Chondrocyte (in vitro differentiated cells): ENCODE results near the gene VASP. TPM values are rescaled to one million over a fixed set of nuclear protein-coding genes. Genes with fewer than 3 reads are reported as not detected.
"Not testable (repeated sequence)": the region's sequence is repeated elsewhere in the genome, so short reads cannot be mapped to it uniquely, and the experiment has no call there.

ENCODE experiments used
- DNase-seq: peaks from one replicate; pipeline ENCODE4 v3.0.0; 2021; ENCODE audit warnings: mixed read lengths, low spot score
- H3K27ac Mint-ChIP-seq: one replicate; pipeline ENCODE4 v1.8.0; 2021; ENCODE audit warnings: mild to moderate bottlenecking, moderate library complexity, mixed read lengths; ENCODE audit not compliant: unreplicated experiment
- H3K27me3 Mint-ChIP-seq: 2 replicates; pipeline ENCODE4 v1.8.0; 2021; ENCODE audit warnings: low read depth, mixed read lengths
- H3K36me3 Mint-ChIP-seq: 2 replicates; pipeline ENCODE4 v1.8.0; 2021; ENCODE audit warnings: low read depth, mixed read lengths
- H3K4me1 Mint-ChIP-seq: 2 replicates; pipeline ENCODE4 v1.8.0; 2021; ENCODE audit warnings: low read depth, mild to moderate bottlenecking, mixed read lengths
- H3K4me3 Mint-ChIP-seq: one replicate; pipeline ENCODE4 v1.8.0; 2021; ENCODE audit warnings: mild to moderate bottlenecking, moderate library complexity, mixed read lengths; ENCODE audit not compliant: unreplicated experiment
- H3K9me3 Mint-ChIP-seq: 2 replicates; pipeline ENCODE4 v1.8.0; 2021; ENCODE audit warnings: low read depth, mixed read lengths
- total RNA-seq: library from RNA; stranded (reverse); gene quantifications from 3 replicates; pipeline ENCODE4 v1.2.1, GENCODE V29; 2021
- TF ChIP-seq, protein P1 (sequence below): fragments of 200-600 bp; sonication (generic); IDR thresholded peaks from 2 replicates; pipeline ENCODE4 v1.5.0; 2021; ENCODE audit warnings: antibody characterized with exemption, mild to moderate bottlenecking, moderate library complexity

Gene VASP
- total RNA-seq, 1 donor from 2014 or later = 142 TPM

DNA sequence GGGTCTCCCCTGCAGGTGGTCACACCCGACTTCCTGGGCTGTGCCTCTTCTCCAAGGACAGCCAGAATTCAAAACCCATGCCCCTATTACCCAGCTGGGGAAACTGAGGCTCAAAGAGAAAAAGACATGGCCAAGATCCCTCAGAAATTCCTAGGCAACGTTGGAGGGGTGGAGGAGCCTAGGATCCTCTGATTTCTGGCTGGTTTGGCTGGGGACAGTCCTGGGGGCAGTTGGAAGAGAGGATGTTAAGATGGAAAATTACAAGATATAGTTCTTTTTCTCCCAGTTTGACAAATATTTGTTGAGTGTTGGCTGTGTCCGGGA is 2.4 kb downstream of the VASP start:
- TF ChIP-seq, protein P1, sequence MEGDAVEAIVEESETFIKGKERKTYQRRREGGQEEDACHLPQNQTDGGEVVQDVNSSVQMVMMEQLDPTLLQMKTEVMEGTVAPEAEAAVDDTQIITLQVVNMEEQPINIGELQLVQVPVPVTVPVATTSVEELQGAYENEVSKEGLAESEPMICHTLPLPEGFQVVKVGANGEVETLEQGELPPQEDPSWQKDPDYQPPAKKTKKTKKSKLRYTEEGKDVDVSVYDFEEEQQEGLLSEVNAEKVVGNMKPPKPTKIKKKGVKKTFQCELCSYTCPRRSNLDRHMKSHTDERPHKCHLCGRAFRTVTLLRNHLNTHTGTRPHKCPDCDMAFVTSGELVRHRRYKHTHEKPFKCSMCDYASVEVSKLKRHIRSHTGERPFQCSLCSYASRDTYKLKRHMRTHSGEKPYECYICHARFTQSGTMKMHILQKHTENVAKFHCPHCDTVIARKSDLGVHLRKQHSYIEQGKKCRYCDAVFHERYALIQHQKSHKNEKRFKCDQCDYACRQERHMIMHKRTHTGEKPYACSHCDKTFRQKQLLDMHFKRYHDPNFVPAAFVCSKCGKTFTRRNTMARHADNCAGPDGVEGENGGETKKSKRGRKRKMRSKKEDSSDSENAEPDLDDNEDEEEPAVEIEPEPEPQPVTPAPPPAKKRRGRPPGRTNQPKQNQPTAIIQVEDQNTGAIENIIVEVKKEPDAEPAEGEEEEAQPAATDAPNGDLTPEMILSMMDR = no peak
- H3K27me3 Mint-ChIP-seq = no peaks in the 10 kb centered on the region
- peaks cover 61% of the 10 kb centered on the region for H3K4me1 Mint-ChIP-seq
- no peaks in the 10 kb centered on the region for H3K9me3 Mint-ChIP-seq
- H3K4me3 Mint-ChIP-seq = peak overlapping the region; percentile 96
- peaks cover 2% of the 10 kb centered on the region for H3K36me3 Mint-ChIP-seq
- H3K27ac Mint-ChIP-seq = peak overlapping the region; percentile 68
- no peak for DNase-seq

DNA sequence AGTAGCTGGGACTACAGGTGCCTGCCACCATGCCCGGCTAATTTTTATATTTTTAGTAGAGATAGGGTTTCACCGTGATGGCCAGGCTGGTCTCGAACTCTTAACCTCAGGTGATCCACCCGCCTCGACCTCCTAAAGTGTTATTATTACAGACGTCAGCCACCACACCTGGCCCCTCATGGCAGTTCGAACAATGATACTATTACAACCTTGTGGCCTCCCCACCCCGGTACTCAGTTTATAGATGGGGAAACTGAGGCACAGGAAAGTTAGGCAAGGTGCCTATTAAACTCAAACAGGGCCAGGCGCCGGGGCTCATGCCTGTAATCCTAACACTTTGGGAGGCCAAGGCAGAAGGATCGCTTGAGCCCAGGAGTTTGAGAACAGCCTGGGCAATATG is 3.1 kb downstream of the VASP start:
- not testable (repeated sequence) for H3K27me3 Mint-ChIP-seq, H3K36me3 Mint-ChIP-seq, DNase-seq, H3K9me3 Mint-ChIP-seq
- peak overlapping the region; percentile 96 for H3K4me3 Mint-ChIP-seq
- peaks cover 60% of the 10 kb centered on the region for H3K4me1 Mint-ChIP-seq
- peak overlapping the region; percentile 70 for H3K27ac Mint-ChIP-seq

DNA sequence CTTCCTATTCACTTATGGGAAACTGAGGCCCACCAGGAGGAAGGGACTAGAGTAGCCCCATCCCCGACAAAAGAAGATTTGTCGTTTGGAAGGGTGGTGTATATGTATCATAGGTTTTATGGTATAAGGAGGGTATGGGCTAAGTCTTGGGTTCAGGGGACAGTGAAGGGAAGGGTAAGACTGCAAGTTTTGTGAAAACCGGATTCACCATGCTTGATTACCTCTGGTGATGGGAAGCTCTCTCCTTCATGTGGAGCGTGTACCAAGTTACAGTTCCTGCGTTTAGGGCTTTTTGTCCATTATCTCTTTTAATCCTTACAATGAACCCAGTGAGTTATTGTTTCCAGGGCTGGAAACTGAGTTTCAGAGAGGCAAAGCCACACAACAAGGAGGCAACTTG is 3.8 kb downstream of the VASP start:
- peaks cover 2% of the 10 kb centered on the region for H3K36me3 Mint-ChIP-seq
- peak overlapping the region; percentile 70 for H3K27ac Mint-ChIP-seq
- no peaks in the 10 kb centered on the region for H3K27me3 Mint-ChIP-seq
- no peak for DNase-seq
- H3K4me1 Mint-ChIP-seq = peaks cover 56% of the 10 kb centered on the region
- no peaks in the 10 kb centered on the region for H3K9me3 Mint-ChIP-seq
- TF ChIP-seq, protein P1 = no peak
- no peak overlapping the region for H3K4me3 Mint-ChIP-seq

DNA sequence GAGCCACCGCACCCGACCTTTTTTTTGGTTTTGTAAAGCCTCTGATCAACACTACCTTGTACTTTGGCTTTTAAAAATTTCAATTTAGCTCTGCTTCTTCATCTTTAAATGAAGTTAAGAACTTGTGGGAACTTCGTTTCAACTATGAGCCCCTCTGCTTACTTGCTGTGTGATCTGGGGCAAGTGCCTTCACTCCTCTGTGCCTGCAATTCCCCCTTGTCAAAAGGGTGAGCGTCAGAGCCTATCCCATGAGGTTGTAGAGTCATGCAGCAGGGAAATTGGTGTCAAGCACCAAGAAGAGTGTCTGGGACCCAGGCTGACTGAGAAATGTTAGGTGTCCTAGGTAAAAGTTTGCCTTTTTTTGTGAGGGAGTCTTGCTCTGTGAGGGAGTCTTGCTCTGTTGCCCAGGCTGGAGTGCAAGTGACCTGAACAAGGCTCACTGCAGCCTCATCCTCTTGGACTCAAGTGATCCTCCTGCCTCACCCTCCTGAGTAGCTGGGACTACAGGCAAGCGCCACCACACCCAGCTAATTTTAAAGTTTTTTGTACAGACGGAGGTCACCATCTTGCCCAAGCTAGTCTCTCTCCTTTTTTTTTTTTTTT is 5.7 kb downstream of the VASP start:
- Mint-ChIP-seq H3K4me3 (no peak overlapping the region), H3K27ac (peak overlapping the region; percentile 57)

DNA sequence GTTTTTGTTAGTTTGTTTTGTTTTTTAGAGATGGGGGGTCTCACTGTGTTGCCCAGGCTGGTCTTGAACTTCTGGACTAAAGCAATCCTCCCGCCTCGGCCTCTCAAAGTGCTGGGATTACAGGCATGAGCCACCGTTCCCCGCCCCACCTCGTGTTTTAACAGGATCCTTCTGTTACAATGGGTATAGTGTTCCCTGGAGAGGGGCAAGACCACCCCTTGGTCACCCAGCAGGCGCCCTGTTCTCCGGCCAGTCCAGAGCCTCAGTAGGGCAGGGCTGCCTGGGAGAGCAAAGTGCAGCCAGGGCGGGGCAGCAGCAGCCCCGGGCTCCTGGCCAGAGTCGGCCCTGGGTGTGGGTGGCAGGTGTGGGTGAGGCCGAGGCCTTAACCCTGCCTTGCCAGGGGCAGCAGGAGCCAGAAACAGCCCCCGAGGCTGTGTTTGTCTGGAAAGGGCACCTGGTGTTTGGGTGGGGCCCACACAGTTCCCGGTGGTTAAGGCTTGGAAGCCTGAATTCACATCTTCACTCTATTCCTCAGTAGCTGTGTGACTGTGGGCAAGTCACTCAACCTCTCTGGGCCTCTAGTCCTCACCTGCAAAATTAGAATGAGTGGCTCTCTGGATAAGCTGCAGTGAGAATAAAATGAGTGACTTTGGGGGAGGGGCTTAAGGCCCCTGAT is 7.2 kb downstream of the VASP start:
- H3K4me1 Mint-ChIP-seq = peaks cover 46% of the 10 kb centered on the region
- no peak for DNase-seq
- peaks cover 13% of the 10 kb centered on the region for H3K36me3 Mint-ChIP-seq
- TF ChIP-seq, protein P1 = no peak
- H3K27ac Mint-ChIP-seq = peak overlapping the region; percentile 91
- H3K9me3 Mint-ChIP-seq = no peaks in the 10 kb centered on the region
- no peaks in the 10 kb centered on the region for H3K27me3 Mint-ChIP-seq
- no peak overlapping the region for H3K4me3 Mint-ChIP-seq

More for the DNA sequence above, 5.7 kb downstream of the VASP start:
- Mint-ChIP-seq H3K9me3 (no peaks in the 10 kb centered on the region), H3K27me3 (no peaks in the 10 kb centered on the region), H3K36me3 (peaks cover 8% of the 10 kb centered on the region), H3K4me1 (peaks cover 52% of the 10 kb centered on the region)
- TF ChIP-seq, protein P1 = no peak
- no peak for DNase-seq
